K562 (cell line): ENCODE measurements around the gene NCDN. TPM values are rescaled to one million over a fixed set of nuclear protein-coding genes. Genes with fewer than 3 reads are reported as not detected.

ENCODE experiments used
- CBFB ChIP-seq: sonication (generic); formaldehyde crosslinking; IDR thresholded peaks from 2 replicates; pipeline ENCODE4 v1.4.0; 2020; ENCODE audit warnings: mild to moderate bottlenecking, missing genetic modification reagents
- CREBBP ChIP-seq: IDR thresholded peaks from one replicate; pipeline ENCODE4 v1.6.1; 2012; ENCODE audit warnings: low read depth, mild to moderate bottlenecking, control low read depth, inconsistent platforms, low read length
- XRCC5 ChIP-seq: fragments of 200-400 bp; formaldehyde crosslinking; IDR thresholded peaks from 2 replicates; pipeline ENCODE4 v1.6.1; 2017; ENCODE audit warnings: low read depth, mild to moderate bottlenecking, low read length
- polyA plus RNA-seq, 8 experiments: library from polyadenylated mRNA; depleted of rRNA in 4 of 8; stranded (reverse) in 5 of 8; unstranded in 3 of 8; fragments of >200 nt; fragmentation: Nextera tagmentation in 2 of 8; fragmentation: Illumina TruSeq in 1 of 8; extraction: Ambion mirVana in 2 of 8; extraction: Trizol in 1 of 8; gene quantifications; 2 replicates each; pipeline versions ENCODE4 v1.2.1 to v1.2.3, GENCODE V29; 2011 to 2014; ENCODE audit warnings: inconsistent platforms in 1 of 8, missing spikeins in 1 of 8
- total RNA-seq, 7 experiments: library from RNA; depleted of rRNA in 6 of 7; stranded (reverse); fragments of >200 nt in 6 of 7; fragmentation: Illumina TruSeq in 2 of 7; extraction: Trizol in 2 of 7; gene quantifications; 2 replicates each; pipeline versions ENCODE4 v1.2.1 to v1.2.3, GENCODE V29; 2011 to 2021; ENCODE audit warnings: low replicate concordance in 1 of 7
- TF ChIP-seq, protein P1 (sequence below), 2 experiments: fragments of 450-650 bp; IDR thresholded peaks; 2 replicates each; pipeline ENCODE4 v1.6.1; 2016; ENCODE audit warnings: mild to moderate bottlenecking in 2 of 2, borderline replicate concordance in 1 of 2, low read depth in 1 of 2, moderate library complexity in 1 of 2
- TF ChIP-seq, protein P2 (sequence below): sonication (generic); formaldehyde crosslinking; IDR thresholded peaks from 2 replicates; pipeline ENCODE4 v1.8.1; 2023; ENCODE audit warnings: mild to moderate bottlenecking, missing genetic modification reagents, moderate library complexity
- TF ChIP-seq, protein P3 (sequence below): fragments of 250-450 bp; sonication (Bioruptor Pico); IDR thresholded peaks from 2 replicates; pipeline ENCODE4 v1.4.0; 2020; ENCODE audit warnings: mild to moderate bottlenecking, moderate library complexity
- TF ChIP-seq, protein P4 (sequence below): sonication (generic); formaldehyde crosslinking; IDR thresholded peaks from 2 replicates; pipeline ENCODE4 v1.9.0; 2022; ENCODE audit warnings: mild to moderate bottlenecking, missing genetic modification reagents

Gene NCDN
- total and polyA plus RNA-seq, 9 of the 15 experiments (the other 6 are each of a cell fraction or from before 2014, with no cell fraction given), result 1.9 to 35.1 (median 10.7) TPM

DNA sequence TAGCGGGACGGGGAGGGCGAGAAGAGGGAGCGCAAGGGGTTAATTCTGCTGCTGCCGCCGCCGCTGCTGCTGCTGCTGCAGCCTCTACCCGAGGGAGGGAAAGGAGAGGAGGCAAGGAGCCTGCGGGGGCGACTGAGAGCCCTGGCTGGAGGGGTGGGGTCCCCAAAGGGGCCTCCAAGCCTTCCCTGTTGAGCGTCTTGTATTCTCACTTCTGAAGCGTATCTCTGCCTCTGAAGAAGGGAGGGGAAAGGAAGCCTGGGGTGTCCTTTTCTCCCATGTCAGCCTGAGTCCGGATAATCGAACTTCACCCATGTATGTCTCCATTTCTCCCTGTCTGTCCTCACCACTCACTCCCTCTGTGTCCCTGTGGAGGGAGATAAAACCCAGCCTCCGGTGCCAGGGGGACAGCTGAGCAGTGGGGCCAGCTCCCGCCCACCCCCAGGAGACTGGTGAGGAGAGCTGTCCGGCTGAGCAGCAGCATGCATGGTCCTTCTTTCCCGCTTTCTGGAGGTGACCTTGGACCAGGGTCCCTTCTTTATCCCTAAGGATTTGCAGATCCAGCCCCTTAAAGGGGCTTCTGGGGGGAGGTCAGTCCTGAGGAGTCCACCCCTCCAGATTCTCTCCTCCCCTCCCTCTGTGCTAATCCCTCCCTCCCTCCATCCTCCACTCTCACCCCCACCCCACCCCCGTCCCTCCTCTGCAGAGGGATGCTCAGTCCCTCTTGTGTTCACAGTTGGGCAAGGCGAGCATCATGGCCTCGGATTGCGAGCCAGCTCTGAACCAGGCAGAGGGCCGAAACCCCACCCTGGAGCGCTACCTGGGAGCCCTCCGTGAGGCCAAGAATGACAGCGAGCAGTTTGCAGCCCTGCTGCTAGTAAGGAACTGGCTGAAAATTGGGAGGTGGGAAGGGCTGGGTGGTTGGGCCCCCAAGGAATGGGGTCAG lies 1.0 kb downstream of the NCDN start (continued):
- TF ChIP-seq, protein P1, sequence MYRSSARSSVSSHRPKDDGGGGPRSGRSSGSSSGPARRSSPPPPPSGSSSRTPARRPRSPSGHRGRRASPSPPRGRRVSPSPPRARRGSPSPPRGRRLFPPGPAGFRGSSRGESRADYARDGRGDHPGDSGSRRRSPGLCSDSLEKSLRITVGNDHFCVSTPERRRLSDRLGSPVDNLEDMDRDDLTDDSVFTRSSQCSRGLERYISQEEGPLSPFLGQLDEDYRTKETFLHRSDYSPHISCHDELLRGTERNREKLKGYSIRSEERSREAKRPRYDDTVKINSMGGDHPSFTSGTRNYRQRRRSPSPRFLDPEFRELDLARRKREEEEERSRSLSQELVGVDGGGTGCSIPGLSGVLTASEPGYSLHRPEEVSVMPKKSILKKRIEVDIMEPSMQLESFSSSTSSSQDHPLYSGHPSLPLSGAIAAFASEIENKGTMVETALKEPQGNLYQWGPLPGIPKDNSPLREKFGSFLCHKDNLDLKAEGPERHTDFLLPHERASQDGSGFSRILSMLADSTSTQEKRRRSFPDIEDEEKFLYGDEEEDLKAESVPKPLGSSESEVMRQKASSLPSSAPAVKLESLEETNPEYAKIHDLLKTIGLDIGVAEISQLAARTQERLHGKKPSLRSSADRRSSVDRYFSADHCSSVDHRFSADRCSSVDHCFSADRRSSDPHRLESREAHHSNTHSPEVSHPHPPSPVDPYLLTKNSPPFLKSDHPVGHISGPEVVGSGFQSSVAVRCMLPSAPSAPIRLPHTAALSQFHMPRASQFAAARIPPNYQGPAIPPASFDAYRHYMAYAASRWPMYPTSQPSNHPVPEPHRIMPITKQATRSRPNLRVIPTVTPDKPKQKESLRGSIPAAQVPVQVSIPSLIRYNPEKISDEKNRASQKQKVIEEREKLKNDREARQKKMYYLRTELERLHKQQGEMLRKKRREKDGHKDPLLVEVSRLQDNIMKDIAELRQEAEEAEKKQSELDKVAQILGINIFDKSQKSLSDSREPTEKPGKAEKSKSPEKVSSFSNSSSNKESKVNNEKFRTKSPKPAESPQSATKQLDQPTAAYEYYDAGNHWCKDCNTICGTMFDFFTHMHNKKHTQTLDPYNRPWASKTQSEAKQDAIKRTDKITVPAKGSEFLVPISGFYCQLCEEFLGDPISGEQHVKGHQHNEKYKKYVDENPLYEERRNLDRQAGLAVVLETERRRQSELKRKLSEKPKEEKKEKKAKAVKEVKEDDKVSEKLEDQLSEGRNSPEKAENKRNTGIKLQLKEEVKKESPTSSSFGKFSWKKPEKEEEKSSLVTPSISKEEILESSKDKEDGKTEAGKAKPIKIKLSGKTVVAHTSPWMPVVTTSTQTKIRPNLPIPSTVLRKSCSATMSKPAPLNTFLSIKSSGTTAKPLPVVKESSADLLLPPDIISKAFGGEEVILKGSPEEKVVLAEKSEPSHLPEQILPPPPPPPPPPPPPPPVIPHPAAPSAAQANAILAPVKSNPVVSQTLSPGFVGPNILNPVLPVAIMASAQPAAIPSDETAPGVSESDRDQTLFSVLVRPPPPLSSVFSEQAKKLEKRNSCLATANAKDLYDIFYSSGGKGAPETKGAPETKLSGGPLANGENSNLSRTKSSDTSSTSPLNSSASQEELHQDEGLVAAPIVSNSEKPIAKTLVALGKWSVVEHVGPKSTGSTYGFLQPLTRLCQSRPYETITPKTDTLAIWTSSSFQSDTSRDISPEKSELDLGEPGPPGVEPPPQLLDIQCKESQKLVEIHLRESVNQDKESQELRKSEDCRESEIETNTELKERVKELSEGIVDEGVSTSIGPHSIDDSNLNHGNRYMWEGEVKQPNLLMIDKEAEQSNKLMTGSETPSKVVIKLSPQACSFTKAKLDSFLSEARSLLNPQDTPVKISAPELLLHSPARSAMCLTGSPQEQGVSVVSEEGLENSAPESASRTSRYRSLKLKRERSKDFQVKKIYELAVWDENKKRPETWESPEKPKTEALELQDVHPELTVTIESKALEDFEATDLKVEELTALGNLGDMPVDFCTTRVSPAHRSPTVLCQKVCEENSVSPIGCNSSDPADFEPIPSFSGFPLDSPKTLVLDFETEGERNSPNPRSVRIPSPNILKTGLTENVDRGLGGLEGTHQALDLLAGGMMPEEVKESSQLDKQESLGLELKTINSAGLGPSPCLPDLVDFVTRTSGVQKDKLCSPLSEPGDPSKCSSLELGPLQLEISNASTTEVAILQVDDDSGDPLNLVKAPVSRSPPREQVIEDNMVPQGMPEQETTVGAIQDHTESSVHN (IDR thresholded peaks at IDR 0.05; ENCODE audit: borderline replicate concordance in 1 of 2, low read depth in 1 of 2), result no peak; a peak in 1 of 4 replicates
- TF ChIP-seq XRCC5 (no peak; the same call in 1 of the 2 replicates), CREBBP (no peak), CBFB (CRISPR knock-in tag) (no peak)
- TF ChIP-seq, protein P2, sequence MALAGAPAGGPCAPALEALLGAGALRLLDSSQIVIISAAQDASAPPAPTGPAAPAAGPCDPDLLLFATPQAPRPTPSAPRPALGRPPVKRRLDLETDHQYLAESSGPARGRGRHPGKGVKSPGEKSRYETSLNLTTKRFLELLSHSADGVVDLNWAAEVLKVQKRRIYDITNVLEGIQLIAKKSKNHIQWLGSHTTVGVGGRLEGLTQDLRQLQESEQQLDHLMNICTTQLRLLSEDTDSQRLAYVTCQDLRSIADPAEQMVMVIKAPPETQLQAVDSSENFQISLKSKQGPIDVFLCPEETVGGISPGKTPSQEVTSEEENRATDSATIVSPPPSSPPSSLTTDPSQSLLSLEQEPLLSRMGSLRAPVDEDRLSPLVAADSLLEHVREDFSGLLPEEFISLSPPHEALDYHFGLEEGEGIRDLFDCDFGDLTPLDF (CRISPR knock-in tag), result no peak
- TF ChIP-seq, protein P3, sequence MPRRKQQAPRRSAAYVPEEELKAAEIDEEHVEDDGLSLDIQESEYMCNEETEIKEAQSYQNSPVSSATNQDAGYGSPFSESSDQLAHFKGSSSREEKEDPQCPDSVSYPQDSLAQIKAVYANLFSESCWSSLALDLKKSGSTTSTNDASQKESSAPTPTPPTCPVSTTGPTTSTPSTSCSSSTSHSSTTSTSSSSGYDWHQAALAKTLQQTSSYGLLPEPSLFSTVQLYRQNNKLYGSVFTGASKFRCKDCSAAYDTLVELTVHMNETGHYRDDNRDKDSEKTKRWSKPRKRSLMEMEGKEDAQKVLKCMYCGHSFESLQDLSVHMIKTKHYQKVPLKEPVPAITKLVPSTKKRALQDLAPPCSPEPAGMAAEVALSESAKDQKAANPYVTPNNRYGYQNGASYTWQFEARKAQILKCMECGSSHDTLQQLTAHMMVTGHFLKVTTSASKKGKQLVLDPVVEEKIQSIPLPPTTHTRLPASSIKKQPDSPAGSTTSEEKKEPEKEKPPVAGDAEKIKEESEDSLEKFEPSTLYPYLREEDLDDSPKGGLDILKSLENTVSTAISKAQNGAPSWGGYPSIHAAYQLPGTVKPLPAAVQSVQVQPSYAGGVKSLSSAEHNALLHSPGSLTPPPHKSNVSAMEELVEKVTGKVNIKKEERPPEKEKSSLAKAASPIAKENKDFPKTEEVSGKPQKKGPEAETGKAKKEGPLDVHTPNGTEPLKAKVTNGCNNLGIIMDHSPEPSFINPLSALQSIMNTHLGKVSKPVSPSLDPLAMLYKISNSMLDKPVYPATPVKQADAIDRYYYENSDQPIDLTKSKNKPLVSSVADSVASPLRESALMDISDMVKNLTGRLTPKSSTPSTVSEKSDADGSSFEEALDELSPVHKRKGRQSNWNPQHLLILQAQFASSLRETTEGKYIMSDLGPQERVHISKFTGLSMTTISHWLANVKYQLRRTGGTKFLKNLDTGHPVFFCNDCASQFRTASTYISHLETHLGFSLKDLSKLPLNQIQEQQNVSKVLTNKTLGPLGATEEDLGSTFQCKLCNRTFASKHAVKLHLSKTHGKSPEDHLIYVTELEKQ, result no peak
- TF ChIP-seq, protein P4, sequence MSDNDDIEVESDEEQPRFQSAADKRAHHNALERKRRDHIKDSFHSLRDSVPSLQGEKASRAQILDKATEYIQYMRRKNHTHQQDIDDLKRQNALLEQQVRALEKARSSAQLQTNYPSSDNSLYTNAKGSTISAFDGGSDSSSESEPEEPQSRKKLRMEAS (CRISPR knock-in tag), result peak; percentile 34; the same call in 1 of the 2 replicates
